ENCODE results near the gene SLC7A5.
A peak's percentile ranks its signal among the peaks of the same experiment; 100 is the strongest.
"Not testable (repeated sequence)": the region's sequence is repeated elsewhere in the genome, so short reads cannot be mapped to it uniquely, and the experiment has no call there.

Gene SLC7A5

GRCh38 chr16:87868254-87869029 lies 865 bp downstream of the SLC7A5 start:
- H3K9me3 ChIP-seq (ENCODE audit: control insufficient read depth, low read depth, low read length); H3K36me3 ChIP-seq (ENCODE audit: control insufficient read depth, low read depth, low read length); H3K27ac ChIP-seq (ENCODE audit: low read length): not testable (repeated sequence)
- Histone ChIP-seq H3K4me1 (ENCODE audit: control insufficient read depth, low read depth, low read length) (peaks cover 29% of the 10 kb centered on the region), H3K27me3 (ENCODE audit: control insufficient read depth, insufficient read depth, low read length) (peaks cover 51% of the 10 kb centered on the region), H3K4me3 (ENCODE audit: low read length) (peak overlapping the region; percentile 69), H3K9ac (ENCODE audit: low read length) (peak overlapping the region; percentile 62)

- not testable (repeated sequence) for H3K9me3 ChIP-seq (ENCODE audit: control insufficient read depth, low read depth, low read length); H3K27ac ChIP-seq (ENCODE audit: low read length); H3K36me3 ChIP-seq (ENCODE audit: control insufficient read depth, low read depth, low read length); H3K9ac ChIP-seq (ENCODE audit: low read length); H3K4me3 ChIP-seq (ENCODE audit: low read length)
- peaks cover 13% of the 10 kb centered on the region for H3K4me1 ChIP-seq (ENCODE audit: control insufficient read depth, low read depth, low read length)
- H3K27me3 ChIP-seq (ENCODE audit: control insufficient read depth, insufficient read depth, low read length), result peaks cover 51% of the 10 kb centered on the region
These were observed 3.3 kb downstream of the SLC7A5 start for GRCh38 chr16:87865902-87866555.

- Histone ChIP-seq H3K9ac (ENCODE audit: low read length) (no peak overlapping the region), H3K27me3 (ENCODE audit: control insufficient read depth, insufficient read depth, low read length) (peaks cover 48% of the 10 kb centered on the region), H3K4me1 (ENCODE audit: control insufficient read depth, low read depth, low read length) (peaks cover 2% of the 10 kb centered on the region), H3K27ac (ENCODE audit: low read length) (no peak overlapping the region), H3K36me3 (ENCODE audit: control insufficient read depth, low read depth, low read length) (peaks cover 4% of the 10 kb centered on the region), H3K9me3 (ENCODE audit: control insufficient read depth, low read depth, low read length) (no peaks in the 10 kb centered on the region), H3K4me3 (ENCODE audit: low read length) (no peak overlapping the region)
These were observed 4.8 kb downstream of the SLC7A5 start for GRCh38 chr16:87864331-87864989.

- H3K27me3 ChIP-seq (ENCODE audit: control insufficient read depth, insufficient read depth, low read length), result peaks cover 42% of the 10 kb centered on the region
- not testable (repeated sequence) for H3K36me3 ChIP-seq (ENCODE audit: control insufficient read depth, low read depth, low read length); H3K4me1 ChIP-seq (ENCODE audit: control insufficient read depth, low read depth, low read length); H3K27ac ChIP-seq (ENCODE audit: low read length); H3K9ac ChIP-seq (ENCODE audit: low read length); H3K9me3 ChIP-seq (ENCODE audit: control insufficient read depth, low read depth, low read length); H3K4me3 ChIP-seq (ENCODE audit: low read length)
These were observed 6.0 kb downstream of the SLC7A5 start for GRCh38 chr16:87863327-87863635.

GRCh38 chr16:87862597-87863326 lies 6.5 kb downstream of the SLC7A5 start:
- not testable (repeated sequence) for H3K4me1 ChIP-seq (ENCODE audit: control insufficient read depth, low read depth, low read length); H3K9ac ChIP-seq (ENCODE audit: low read length)

GRCh38 chr16:87861300-87862099 lies 7.8 kb downstream of the SLC7A5 start:
- H3K27me3 ChIP-seq (ENCODE audit: control insufficient read depth, insufficient read depth, low read length), result peaks cover 24% of the 10 kb centered on the region
- H3K4me3 ChIP-seq (ENCODE audit: low read length); H3K36me3 ChIP-seq (ENCODE audit: control insufficient read depth, low read depth, low read length); H3K9ac ChIP-seq (ENCODE audit: low read length); H3K9me3 ChIP-seq (ENCODE audit: control insufficient read depth, low read depth, low read length); H3K4me1 ChIP-seq (ENCODE audit: control insufficient read depth, low read depth, low read length); H3K27ac ChIP-seq (ENCODE audit: low read length): not testable (repeated sequence)

More at GRCh38 chr16:87862597-87863326, 6.5 kb downstream of the SLC7A5 start:
- H3K27ac ChIP-seq (ENCODE audit: low read length); H3K9me3 ChIP-seq (ENCODE audit: control insufficient read depth, low read depth, low read length); H3K36me3 ChIP-seq (ENCODE audit: control insufficient read depth, low read depth, low read length); H3K4me3 ChIP-seq (ENCODE audit: low read length): not testable (repeated sequence)
- H3K27me3 ChIP-seq (ENCODE audit: control insufficient read depth, insufficient read depth, low read length), result peaks cover 36% of the 10 kb centered on the region

- peaks cover 4% of the 10 kb centered on the region for H3K36me3 ChIP-seq (ENCODE audit: control insufficient read depth, low read depth, low read length)
- no peak overlapping the region for H3K27ac ChIP-seq (ENCODE audit: low read length)
- peaks cover 2% of the 10 kb centered on the region for H3K4me1 ChIP-seq (ENCODE audit: control insufficient read depth, low read depth, low read length)
- no peak overlapping the region for H3K9ac ChIP-seq (ENCODE audit: low read length)
- H3K4me3 ChIP-seq (ENCODE audit: low read length), result no peak overlapping the region
- peaks cover 18% of the 10 kb centered on the region for H3K27me3 ChIP-seq (ENCODE audit: control insufficient read depth, insufficient read depth, low read length)
- H3K9me3 ChIP-seq (ENCODE audit: control insufficient read depth, low read depth, low read length), result no peaks in the 10 kb centered on the region
These were observed 8.6 kb downstream of the SLC7A5 start for GRCh38 chr16:87860553-87861299.

GRCh38 chr16:87858151-87858993 lies 10.9 kb downstream of the SLC7A5 start:
- H3K36me3 ChIP-seq (ENCODE audit: control insufficient read depth, low read depth, low read length); H3K4me3 ChIP-seq (ENCODE audit: low read length); H3K27ac ChIP-seq (ENCODE audit: low read length); H3K4me1 ChIP-seq (ENCODE audit: control insufficient read depth, low read depth, low read length); H3K27me3 ChIP-seq (ENCODE audit: control insufficient read depth, insufficient read depth, low read length); H3K9ac ChIP-seq (ENCODE audit: low read length); H3K9me3 ChIP-seq (ENCODE audit: control insufficient read depth, low read depth, low read length): not testable (repeated sequence)

GRCh38 chr16:87856791-87857228 lies 12.5 kb downstream of the SLC7A5 start:
- Histone ChIP-seq H3K4me3 (ENCODE audit: low read length) (no peak overlapping the region), H3K27ac (ENCODE audit: low read length) (no peak overlapping the region), H3K4me1 (ENCODE audit: control insufficient read depth, low read depth, low read length) (peaks cover 16% of the 10 kb centered on the region)

More at GRCh38 chr16:87856791-87857228, 12.5 kb downstream of the SLC7A5 start:
- H3K9me3 ChIP-seq (ENCODE audit: control insufficient read depth, low read depth, low read length), result no peaks in the 10 kb centered on the region
- peaks cover 4% of the 10 kb centered on the region for H3K36me3 ChIP-seq (ENCODE audit: control insufficient read depth, low read depth, low read length)
- no peak overlapping the region for H3K9ac ChIP-seq (ENCODE audit: low read length)
- H3K27me3 ChIP-seq (ENCODE audit: control insufficient read depth, insufficient read depth, low read length), result no peaks in the 10 kb centered on the region
